Loucy (cell line): ENCODE data around the gene FGD5.

Source experiments
- H2AFZ ChIP-seq: fragments of 200-600 bp; sonication (generic); 2 replicates; pipeline ENCODE4 v1.6.0; 2016; ENCODE audit warnings: antibody characterized with exemption, mild to moderate bottlenecking, low read length, moderate library complexity
- H3F3A ChIP-seq: fragments of 200-600 bp; 2 replicates; pipeline ENCODE4 v1.6.0; 2016; ENCODE audit warnings: antibody characterized with exemption, low read depth, mild to moderate bottlenecking
- H3K27me3 ChIP-seq: fragments of 200-600 bp; sonication (generic); 2 replicates; pipeline ENCODE4 v1.6.1; 2014; ENCODE audit warnings: low read length, mild to moderate bottlenecking; ENCODE audit not compliant: insufficient read depth, poor library complexity, severe bottlenecking
- H3K36me3 ChIP-seq: fragments of 200-600 bp; sonication (generic); 2 replicates; pipeline ENCODE4 v1.6.1; 2016; ENCODE audit warnings: low read length; ENCODE audit not compliant: insufficient read depth
- H3K4me1 ChIP-seq: fragments of 200-600 bp; sonication (generic); 2 replicates; pipeline ENCODE4 v1.5.1; 2014; ENCODE audit warnings: low read length, mild to moderate bottlenecking; ENCODE audit not compliant: insufficient read depth, poor library complexity, severe bottlenecking
- H3K4me2 ChIP-seq: fragments of 200-600 bp; sonication (generic); 2 replicates; pipeline ENCODE4 v1.6.0; 2014; ENCODE audit warnings: antibody characterized with exemption, low read length, low read depth, mild to moderate bottlenecking; ENCODE audit not compliant: poor library complexity, severe bottlenecking
- H3K4me3 ChIP-seq: fragments of 200-600 bp; sonication (generic); 2 replicates; pipeline ENCODE4 v1.5.1; 2014; ENCODE audit warnings: low read length, mild to moderate bottlenecking, mixed read lengths; ENCODE audit not compliant: poor library complexity, severe bottlenecking
- H3K79me2 ChIP-seq: fragments of 200-600 bp; sonication (generic); 2 replicates; pipeline ENCODE4 v1.6.1; 2014; ENCODE audit warnings: low read length; ENCODE audit not compliant: insufficient read depth
- H3K9ac ChIP-seq: fragments of 200-600 bp; sonication (generic); 2 replicates; pipeline ENCODE4 v1.6.0; 2014; ENCODE audit warnings: mild to moderate bottlenecking, low read depth, low read length, moderate library complexity; ENCODE audit not compliant: poor library complexity, severe bottlenecking
- H3K9me2 ChIP-seq: fragments of 200-600 bp; sonication (generic); replicated peaks from 2 replicates; pipeline ENCODE4 v1.6.1; 2016; ENCODE audit warnings: low read depth, low read length, mixed read lengths
- H3K9me3 ChIP-seq: fragments of 200-600 bp; sonication (generic); 2 replicates; pipeline ENCODE4 v1.6.1; 2014; ENCODE audit warnings: mild to moderate bottlenecking, antibody characterized with exemption, low read length, low read depth; ENCODE audit not compliant: insufficient read depth
- H4K20me1 ChIP-seq: fragments of 200-600 bp; sonication (generic); 2 replicates; pipeline ENCODE4 v1.6.0; 2014; ENCODE audit warnings: antibody characterized with exemption, low read length, mild to moderate bottlenecking; ENCODE audit not compliant: insufficient read depth, poor library complexity, severe bottlenecking
- EZH2phosphoT487 ChIP-seq: fragments of 200-600 bp; IDR thresholded peaks from 2 replicates; pipeline ENCODE4 v1.6.1; 2018; ENCODE audit warnings: antibody characterized with exemption, mild to moderate bottlenecking, moderate library complexity, borderline replicate concordance
- TF ChIP-seq, protein P1 (sequence below): fragments of 200-600 bp; sonication (generic); conservative IDR thresholded peaks from 2 replicates; pipeline ENCODE4 v1.5.1; 2014; ENCODE audit warnings: mild to moderate bottlenecking, antibody characterized with exemption, low read length

FGD5 gene

GRCh38 chr3:14861031-14861430 lies 42.3 kb downstream of the FGD5 start:
- Histone ChIP-seq H2AFZ (no peak overlapping the region), H3K9me2 (no peaks in the 10 kb centered on the region), H3K27me3 (no peaks in the 10 kb centered on the region), H3K4me2 (no peak overlapping the region), H3K4me1 (no peaks in the 10 kb centered on the region), H3K9ac (no peak overlapping the region), H4K20me1 (no peaks in the 10 kb centered on the region), H3K4me3 (no peak overlapping the region), H3K36me3 (no peaks in the 10 kb centered on the region), H3K9me3 (no peaks in the 10 kb centered on the region), H3F3A (no peaks in the 10 kb centered on the region), H3K79me2 (no peaks in the 10 kb centered on the region)
- no peak for TF ChIP-seq EZH2phosphoT487
- TF ChIP-seq, protein P1, sequence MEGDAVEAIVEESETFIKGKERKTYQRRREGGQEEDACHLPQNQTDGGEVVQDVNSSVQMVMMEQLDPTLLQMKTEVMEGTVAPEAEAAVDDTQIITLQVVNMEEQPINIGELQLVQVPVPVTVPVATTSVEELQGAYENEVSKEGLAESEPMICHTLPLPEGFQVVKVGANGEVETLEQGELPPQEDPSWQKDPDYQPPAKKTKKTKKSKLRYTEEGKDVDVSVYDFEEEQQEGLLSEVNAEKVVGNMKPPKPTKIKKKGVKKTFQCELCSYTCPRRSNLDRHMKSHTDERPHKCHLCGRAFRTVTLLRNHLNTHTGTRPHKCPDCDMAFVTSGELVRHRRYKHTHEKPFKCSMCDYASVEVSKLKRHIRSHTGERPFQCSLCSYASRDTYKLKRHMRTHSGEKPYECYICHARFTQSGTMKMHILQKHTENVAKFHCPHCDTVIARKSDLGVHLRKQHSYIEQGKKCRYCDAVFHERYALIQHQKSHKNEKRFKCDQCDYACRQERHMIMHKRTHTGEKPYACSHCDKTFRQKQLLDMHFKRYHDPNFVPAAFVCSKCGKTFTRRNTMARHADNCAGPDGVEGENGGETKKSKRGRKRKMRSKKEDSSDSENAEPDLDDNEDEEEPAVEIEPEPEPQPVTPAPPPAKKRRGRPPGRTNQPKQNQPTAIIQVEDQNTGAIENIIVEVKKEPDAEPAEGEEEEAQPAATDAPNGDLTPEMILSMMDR, result no peak

GRCh38 chr3:14861446-14862302 lies 42.9 kb downstream of the FGD5 start:
- no peaks in the 10 kb centered on the region for H3K9me2 ChIP-seq
- no peaks in the 10 kb centered on the region for H3K36me3 ChIP-seq
- no peaks in the 10 kb centered on the region for H3K27me3 ChIP-seq
- H4K20me1 ChIP-seq, result no peaks in the 10 kb centered on the region
- TF ChIP-seq, protein P1, result no peak
- TF ChIP-seq EZH2phosphoT487, result no peak
- H3K4me3 ChIP-seq, result no peak overlapping the region
- H3K9ac ChIP-seq, result no peak overlapping the region
- H2AFZ ChIP-seq, result no peak overlapping the region
- H3K4me2 ChIP-seq, result no peak overlapping the region
- H3K4me1 ChIP-seq, result no peaks in the 10 kb centered on the region
- no peaks in the 10 kb centered on the region for H3K9me3 ChIP-seq
- H3F3A ChIP-seq, result no peaks in the 10 kb centered on the region
- no peaks in the 10 kb centered on the region for H3K79me2 ChIP-seq

- Histone ChIP-seq H2AFZ (no peak overlapping the region), H3K36me3 (no peaks in the 10 kb centered on the region), H3K79me2 (no peaks in the 10 kb centered on the region), H3K9me2 (no peaks in the 10 kb centered on the region), H3K4me3 (no peak overlapping the region), H3K27me3 (no peaks in the 10 kb centered on the region), H3K9me3 (no peaks in the 10 kb centered on the region), H3K9ac (no peak overlapping the region), H4K20me1 (no peaks in the 10 kb centered on the region), H3K4me1 (no peaks in the 10 kb centered on the region), H3F3A (no peaks in the 10 kb centered on the region), H3K4me2 (no peak overlapping the region)
- TF ChIP-seq EZH2phosphoT487, result no peak
Observed at GRCh38 chr3:14862303-14862660, 43.5 kb downstream of the FGD5 start.
